Daoy (cell line): ENCODE measurements around the gene UBE3B. TPM values are rescaled to one million over a fixed set of nuclear protein-coding genes. Genes with fewer than 3 reads are reported as not detected.

ENCODE experiments used
- DNase-seq: peaks from one replicate; pipeline ENCODE4 v3.0.0-alpha.2; 2015; ENCODE audit warnings: low read depth
- total RNA-seq: library from RNA; depleted of rRNA; stranded (reverse); fragments of >200 nt; shearing (Covaris generic); gene quantifications from 2 replicates; pipeline ENCODE4 v1.2.3, GENCODE V29; 2014; rRNA removed

UBE3B gene
- total RNA-seq, 1 experiment from 2014 or later, result 20.8 TPM

GRCh38 chr12:109573914-109574244 lies 96.4 kb downstream of the UBE3B start:
- DNase-seq, result no peak

DNA sequence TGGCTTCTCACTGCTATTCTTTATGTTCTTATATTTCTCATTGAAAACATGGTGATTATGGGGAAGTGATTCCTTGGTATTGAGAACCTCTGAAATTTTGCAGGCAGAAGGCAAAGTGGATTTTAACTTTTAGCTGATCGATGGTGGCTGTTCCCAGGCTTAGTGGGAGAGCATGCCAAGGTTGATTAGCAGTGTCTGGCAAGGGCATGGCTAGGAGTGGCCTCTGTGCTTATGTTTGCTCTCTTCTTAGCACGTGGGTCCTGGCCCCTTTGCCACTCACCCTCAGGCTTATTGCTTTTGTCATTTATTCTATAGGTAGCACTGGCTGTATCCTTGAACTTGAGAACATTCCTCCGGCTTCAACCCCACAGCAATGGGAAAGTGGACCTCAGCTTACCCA lies 98.2 kb downstream of the UBE3B start:
- DNase-seq, result no peak

DNA sequence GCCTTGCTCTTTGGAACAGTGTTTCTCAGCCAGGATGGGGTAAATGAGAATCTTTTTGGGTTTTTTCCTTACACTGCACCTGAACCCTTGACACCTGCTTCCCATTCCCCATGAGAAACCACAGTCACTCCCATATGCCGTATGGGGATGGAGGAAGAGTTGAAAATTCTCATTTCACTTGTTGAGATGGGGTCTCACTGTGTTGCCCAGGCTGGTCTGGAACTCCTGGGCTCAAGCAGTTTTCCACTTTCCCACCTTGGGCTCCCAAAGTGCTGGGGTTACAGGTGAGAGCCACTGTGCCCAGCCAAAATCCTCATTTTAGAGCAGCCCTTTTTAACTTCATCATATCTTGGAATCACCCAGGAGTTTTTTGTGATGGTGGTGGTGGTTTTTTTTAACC lies 99.9 kb downstream of the UBE3B start:
- no peak for DNase-seq

- no peak for DNase-seq
These were observed 101.0 kb downstream of the UBE3B start for GRCh38 chr12:109578330-109578927.

- DNase-seq, result no peak
These were observed 102.2 kb downstream of the UBE3B start for GRCh38 chr12:109579639-109580038.

DNA sequence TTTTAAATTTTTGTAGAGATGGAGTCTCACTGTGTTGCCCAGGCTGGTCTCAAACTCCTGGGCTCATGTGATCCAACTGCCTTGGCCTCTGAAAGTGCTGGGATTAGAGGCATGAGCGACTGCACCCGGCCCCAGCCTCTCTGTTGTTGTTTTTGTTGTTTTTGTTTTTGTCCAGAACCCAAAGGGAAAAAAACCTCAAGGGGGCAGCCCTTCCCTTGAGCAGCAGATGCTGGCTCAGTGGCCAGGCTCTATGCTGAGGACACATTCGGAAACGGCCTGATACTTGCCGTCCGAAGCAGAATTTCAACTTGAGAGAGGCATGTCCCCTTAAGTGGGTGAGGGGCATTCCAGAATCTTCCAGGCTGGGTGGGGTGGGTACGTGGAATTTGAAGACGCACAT lies 102.8 kb downstream of the UBE3B start:
- DNase-seq, result no peak

GRCh38 chr12:109580684-109581333 lies 103.4 kb downstream of the UBE3B start:
- no peak for DNase-seq

DNA sequence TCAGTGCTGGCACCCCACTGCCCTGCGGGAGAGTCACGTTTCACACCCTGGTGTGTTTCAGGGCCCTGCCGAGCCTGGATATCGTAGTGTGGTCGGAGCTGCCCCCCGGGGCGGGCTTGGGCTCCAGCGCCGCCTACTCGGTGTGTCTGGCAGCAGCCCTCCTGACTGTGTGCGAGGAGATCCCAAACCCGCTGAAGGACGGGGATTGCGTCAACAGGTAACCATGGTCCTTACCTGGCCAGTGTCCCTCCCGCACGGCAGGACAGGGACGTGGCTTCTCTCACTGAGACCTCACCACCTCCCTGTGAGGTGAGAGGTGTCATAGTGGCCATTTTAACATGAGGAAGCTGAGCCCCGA lies 103.9 kb downstream of the UBE3B start:
- DNase-seq, result no peak

DNA sequence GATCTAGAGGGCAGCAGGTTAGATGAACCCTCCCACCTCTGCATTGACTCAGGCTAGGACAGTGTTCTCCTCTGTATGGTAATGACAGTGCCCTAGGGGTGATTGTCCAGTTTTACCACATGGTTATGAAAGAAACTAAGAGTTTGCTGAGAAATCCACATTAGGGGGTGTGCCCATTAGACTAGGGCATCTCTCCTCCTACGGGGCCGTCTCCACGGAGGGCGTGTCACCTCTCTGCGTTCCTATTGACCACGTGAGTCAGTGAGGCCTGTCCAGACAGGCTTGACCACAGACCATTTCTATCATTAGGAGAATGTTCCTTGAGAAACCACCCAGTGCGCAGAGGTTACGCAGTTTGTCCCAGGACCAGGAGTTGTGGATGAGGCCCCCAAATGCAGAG lies 104.4 kb downstream of the UBE3B start:
- DNase-seq, result no peak

- no peak for DNase-seq
These were observed 105.2 kb downstream of the UBE3B start for GRCh38 chr12:109582636-109583035.

DNA sequence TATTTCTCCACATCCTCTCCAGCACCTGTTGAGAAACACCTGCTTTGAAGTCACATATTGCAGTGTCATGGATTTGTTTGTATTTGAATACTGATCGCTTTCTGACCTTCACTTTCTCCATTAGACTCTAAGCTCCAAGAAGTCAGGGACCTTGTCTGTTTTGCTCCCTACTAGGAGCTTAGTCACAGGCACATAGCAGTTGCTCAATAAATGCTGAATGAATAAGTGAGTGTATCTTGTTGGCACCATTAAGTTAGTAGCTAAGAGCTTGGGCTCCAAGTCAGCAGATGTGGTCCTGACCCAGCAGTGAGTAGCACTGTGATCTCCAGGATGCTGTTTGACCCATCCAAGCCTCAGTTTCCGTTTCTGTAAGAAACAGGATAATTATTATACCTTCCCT lies 106.3 kb downstream of the UBE3B start:
- DNase-seq, result no peak

Other genes starting within 250 kb of the UBE3B start
- gene FOXN4, start 168.3 kb upstream of the UBE3B start, total RNA-seq, result 0.06 and 0.12 TPM in 2 replicates
- not detected in 2 replicates for gene MYO1H, start 129.7 kb upstream of the UBE3B start, total RNA-seq
- gene KCTD10, start 334 bp upstream of the UBE3B start, total RNA-seq, result 53.1 and 75.3 TPM in 2 replicates
- gene MMAB, start 95.9 kb downstream of the UBE3B start, total RNA-seq, result 24.5 and 29.3 TPM in 2 replicates
- 23.6 and 30.9 TPM in 2 replicates for gene MVK, start 96.2 kb downstream of the UBE3B start, total RNA-seq
- 1.0 and 2.4 TPM in 2 replicates for gene FAM222A, start 236.2 kb downstream of the UBE3B start, total RNA-seq